Esophagus squamous epithelium (tissue), 5 donors: ENCODE measurements around the gene CDC42BPA. TPM values are rescaled to one million over a fixed set of nuclear protein-coding genes. Genes with fewer than 3 reads are reported as not detected.

Source experiments
- DNase-seq: peaks from one replicate; lab custom pipeline; 2025; lab: John Stamatoyannopoulos, UW
- H3K27ac ChIP-seq, 4 donors: fragments of 200-600 bp; sonication (generic); one replicate each; pipeline ENCODE4 v1.5.1; 2016 to 2019; ENCODE audit warnings: mild to moderate bottlenecking in 1 of 4
- H3K27me3 ChIP-seq, 4 donors: fragments of 200-600 bp; sonication (generic); 1 replicate in 3 of 4; 2 replicates in 1 of 4; pipeline versions ENCODE4 v1.5.1 to v1.6.0; 2017 to 2021; ENCODE audit warnings: antibody characterized with exemption in 1 of 4
- H3K36me3 ChIP-seq, 3 donors: fragments of 200-600 bp; sonication (generic); one replicate each; pipeline ENCODE4 v1.5.1; 2016 to 2019
- H3K4me1 ChIP-seq, 3 donors: fragments of 200-600 bp; sonication (generic); one replicate each; pipeline ENCODE4 v1.5.1; 2017 to 2019
- H3K4me3 ChIP-seq, 4 donors: fragments of 200-600 bp; sonication (generic); 1 replicate in 3 of 4; 2 replicates in 1 of 4; pipeline ENCODE4 v1.5.1; 2016 to 2019; ENCODE audit warnings: mild to moderate bottlenecking in 2 of 4, moderate library complexity in 1 of 4
- H3K9me3 ChIP-seq, 3 donors: fragments of 200-600 bp; sonication (generic); one replicate each; pipeline ENCODE4 v1.5.1; 2016 to 2019
- CTCF ChIP-seq, 6 experiments: fragments of 450-650 bp in 4 of 6; fragments of 200-600 bp in 2 of 6; sonication (generic) in 2 of 6; IDR thresholded peaks; one replicate each; pipeline ENCODE4 v1.5.1; 2016 to 2019; ENCODE audit warnings: antibody characterized with exemption in 6 of 6, mild to moderate bottlenecking in 4 of 6, moderate library complexity in 4 of 6
- POLR2A ChIP-seq, 4 donors: fragments of 450-650 bp; IDR thresholded peaks; one replicate each; pipeline ENCODE4 v1.6.1; 2017; ENCODE audit warnings: antibody characterized with exemption in 4 of 4, mild to moderate bottlenecking in 4 of 4, moderate library complexity in 3 of 4
- WGBS, 2 donors: methylation state at CpG; one replicate each; pipeline ENCODE4 v1.1.5; 2018; 5-methylcytosine and 5-hydroxymethylcytosine counted together
- intact Hi-C: fragments of 100-400 bp; cut with DNase I; formaldehyde crosslinking; loops from one replicate; pipeline ENCODE4 v1.15.0; 2022
- total RNA-seq, 4 donors: library from RNA; depleted of rRNA; stranded (reverse); fragments of >200 nt; gene quantifications; one replicate each; pipeline ENCODE4 v1.1.0, GENCODE V29; 2016
- donor health status: DM: yes; HTN: yes; CAD: no.

Gene CDC42BPA
- total RNA-seq, 4 donors from 2014 or later, result 4.3 to 33.6 (median 17.2) TPM

GRCh38 chr1:226953175-226953800, 365.0 kb downstream of the CDC42BPA start:
- Histone ChIP-seq H3K27me3 (no peaks in the 10 kb centered on the region), H3K4me3 (no peak overlapping the region), H3K9me3 (no peaks in the 10 kb centered on the region), H3K27ac (no peak overlapping the region), H3K4me1 (peaks cover 0 to 5% (median 0%) of the 10 kb centered on the region in 3 donors), H3K36me3 (no peaks in the 10 kb centered on the region)
- intact Hi-C loops, result no loop called here
- no peak for DNase-seq
- 90 to 93% methylated on average over 8 of the region's 11 CpGs for WGBS, 2 donors
- TF ChIP-seq POLR2A (IDR thresholded peaks at IDR 0.05) (no peak), CTCF (IDR thresholded peaks at IDR 0.05) (no peak)

- TF ChIP-seq POLR2A (IDR thresholded peaks at IDR 0.05) (no peak), CTCF (IDR thresholded peaks at IDR 0.05) (no peak)
- H3K4me3 ChIP-seq, result no peak overlapping the region
- H3K27me3 ChIP-seq, result no peaks in the 10 kb centered on the region
- H3K27ac ChIP-seq, result no peak overlapping the region
- H3K36me3 ChIP-seq, result no peaks in the 10 kb centered on the region
- peaks cover 0 to 4% (median 0%) of the 10 kb centered on the region in 3 donors for H3K9me3 ChIP-seq
- no peak for DNase-seq
- WGBS, 2 donors, result 82 to 86% methylated on average over 3 of the region's 3 CpGs
- H3K4me1 ChIP-seq, result peaks cover 0 to 6% (median 0%) of the 10 kb centered on the region in 3 donors
- intact Hi-C loops, result no loop called here
These were observed 366.2 kb downstream of the CDC42BPA start for GRCh38 chr1:226952118-226952441.

- intact Hi-C loops, result no loop called here
- 77 to 78% methylated on average over 11 to 12 of the region's 12 CpGs for WGBS, 2 donors
- Histone ChIP-seq H3K27ac (no peak overlapping the region), H3K9me3 (peaks cover 0 to 4% (median 0%) of the 10 kb centered on the region in 3 donors), H3K4me3 (no peak overlapping the region), H3K4me1 (peaks cover 0 to 12% (median 5%) of the 10 kb centered on the region in 3 donors), H3K27me3 (no peaks in the 10 kb centered on the region), H3K36me3 (no peaks in the 10 kb centered on the region)
- TF ChIP-seq POLR2A (IDR thresholded peaks at IDR 0.05) (no peak), CTCF (IDR thresholded peaks at IDR 0.05) (no peak)
- no peak for DNase-seq
These were observed 366.8 kb downstream of the CDC42BPA start for GRCh38 chr1:226951286-226952117.

GRCh38 chr1:226950871-226951270, 367.4 kb downstream of the CDC42BPA start:
- Histone ChIP-seq H3K27ac (no peak overlapping the region), H3K36me3 (no peaks in the 10 kb centered on the region), H3K4me1 (peaks cover 0 to 18% (median 5%) of the 10 kb centered on the region in 3 donors), H3K27me3 (no peaks in the 10 kb centered on the region), H3K4me3 (no peak overlapping the region), H3K9me3 (peaks cover 0 to 4% (median 0%) of the 10 kb centered on the region in 3 donors)
- no peak for DNase-seq
- TF ChIP-seq CTCF (IDR thresholded peaks at IDR 0.05) (no peak), POLR2A (IDR thresholded peaks at IDR 0.05) (no peak)
- intact Hi-C loops, result no loop called here
- 63 to 65% methylated on average over 4 to 6 of the region's 6 CpGs for WGBS, 2 donors

- H3K4me1 ChIP-seq, result peaks cover 0 to 23% (median 5%) of the 10 kb centered on the region in 3 donors
- no peak for DNase-seq
- no peaks in the 10 kb centered on the region for H3K36me3 ChIP-seq
- H3K27me3 ChIP-seq, result no peaks in the 10 kb centered on the region
- H3K27ac ChIP-seq, result no peak overlapping the region
- no peak overlapping the region for H3K4me3 ChIP-seq
- TF ChIP-seq CTCF (IDR thresholded peaks at IDR 0.05) (no peak), POLR2A (IDR thresholded peaks at IDR 0.05) (no peak)
- WGBS, 2 donors, result 83 to 100% methylated on average over 1 of the region's 1 CpG
- intact Hi-C loops, result no loop called here
- peaks cover 0 to 4% (median 0%) of the 10 kb centered on the region in 3 donors for H3K9me3 ChIP-seq
These were observed 368.0 kb downstream of the CDC42BPA start for GRCh38 chr1:226950316-226950715.
